Endodermal cell (in vitro differentiated cells): Measurements from ENCODE around the gene WDR90. TPM values are rescaled to one million over a fixed set of nuclear protein-coding genes. Genes with fewer than 3 reads are reported as not detected.

Experiments
- DNase-seq: peaks from one replicate; pipeline ENCODE4 v3.0.0-alpha.2; 2017
- H3K27ac ChIP-seq: 2 replicates; pipeline ENCODE4 v1.5.1; 2013; ENCODE audit warnings: mild to moderate bottlenecking, low read depth, low read length, moderate library complexity
- H3K27me3 ChIP-seq: 2 replicates; pipeline ENCODE4 v1.6.1; 2013; ENCODE audit warnings: mild to moderate bottlenecking, low read length, moderate library complexity; ENCODE audit not compliant: insufficient read depth, control insufficient read depth, poor library complexity, severe bottlenecking
- H3K36me3 ChIP-seq: 2 replicates; pipeline ENCODE4 v1.7.0; 2013; ENCODE audit warnings: mild to moderate bottlenecking, low read length, moderate library complexity; ENCODE audit not compliant: control insufficient read depth, insufficient read depth
- H3K4me1 ChIP-seq: one replicate; pipeline ENCODE4 v1.7.0; 2013; ENCODE audit warnings: low read length; ENCODE audit not compliant: control insufficient read depth, insufficient read depth
- H3K4me3 ChIP-seq: 2 replicates; pipeline ENCODE4 v1.5.1; 2013; ENCODE audit warnings: mild to moderate bottlenecking, low read length, moderate library complexity
- H3K9ac ChIP-seq: 2 replicates; pipeline ENCODE4 v1.6.1; 2013; ENCODE audit warnings: mild to moderate bottlenecking, low read length, moderate library complexity; ENCODE audit not compliant: poor library complexity, severe bottlenecking; ENCODE audit errors: extremely low read depth
- H3K9me3 ChIP-seq: 2 replicates; pipeline ENCODE4 v1.6.1; 2013; ENCODE audit warnings: mild to moderate bottlenecking, low read length, moderate library complexity; ENCODE audit not compliant: control insufficient read depth
- H3K27ac Mint-ChIP-seq: 2 replicates; pipeline ENCODE4 v1.8.0; 2020; ENCODE audit warnings: mixed read lengths
- H3K27me3 Mint-ChIP-seq: 2 replicates; pipeline ENCODE4 v1.8.0; 2021; ENCODE audit warnings: mild to moderate bottlenecking, mixed read lengths; ENCODE audit not compliant: insufficient read depth
- H3K36me3 Mint-ChIP-seq: 2 replicates; pipeline ENCODE4 v1.8.0; 2020; ENCODE audit warnings: low read depth, mixed read lengths
- H3K4me1 Mint-ChIP-seq: 2 replicates; pipeline ENCODE4 v1.8.0; 2020; ENCODE audit warnings: mixed read lengths
- H3K4me3 Mint-ChIP-seq: 2 replicates; pipeline ENCODE4 v1.8.0; 2020; ENCODE audit warnings: mild to moderate bottlenecking, moderate library complexity, mixed read lengths
- H3K9me3 Mint-ChIP-seq: 2 replicates; pipeline ENCODE4 v1.8.0; 2020; ENCODE audit warnings: mild to moderate bottlenecking, mixed read lengths
- WGBS, 2 experiments: methylation state at CpG; one replicate each; pipeline versions ENCODE4 v1.1.5 to v1.1.7; 2013; ENCODE audit warnings: missing lambda C conversion rate in 2 of 2, mixed read lengths in 1 of 2; ENCODE audit not compliant: insufficient coverage in 1 of 2, insufficient read length in 1 of 2; 5-methylcytosine and 5-hydroxymethylcytosine counted together
- total RNA-seq, 2 donors: library from RNA; stranded (reverse); fragmentation: NEBNext Ultra II Directional in 1 of 2; extraction: Animal tissue kit (Norgen Biotek cat#: 25700) in 1 of 2; gene quantifications; 2 replicates in 1 of 2; 3 replicates in 1 of 2; pipeline ENCODE4 v1.2.1, GENCODE V29; 2021
- TF ChIP-seq, protein P1 (sequence below): fragments of 200-600 bp; sonication (generic); conservative IDR thresholded peaks from 2 replicates; pipeline ENCODE4 v1.5.0; 2021; ENCODE audit warnings: antibody characterized with exemption, mild to moderate bottlenecking

WDR90 gene
- total RNA-seq, 2 donors from 2014 or later = 112 to 120 TPM

DNA sequence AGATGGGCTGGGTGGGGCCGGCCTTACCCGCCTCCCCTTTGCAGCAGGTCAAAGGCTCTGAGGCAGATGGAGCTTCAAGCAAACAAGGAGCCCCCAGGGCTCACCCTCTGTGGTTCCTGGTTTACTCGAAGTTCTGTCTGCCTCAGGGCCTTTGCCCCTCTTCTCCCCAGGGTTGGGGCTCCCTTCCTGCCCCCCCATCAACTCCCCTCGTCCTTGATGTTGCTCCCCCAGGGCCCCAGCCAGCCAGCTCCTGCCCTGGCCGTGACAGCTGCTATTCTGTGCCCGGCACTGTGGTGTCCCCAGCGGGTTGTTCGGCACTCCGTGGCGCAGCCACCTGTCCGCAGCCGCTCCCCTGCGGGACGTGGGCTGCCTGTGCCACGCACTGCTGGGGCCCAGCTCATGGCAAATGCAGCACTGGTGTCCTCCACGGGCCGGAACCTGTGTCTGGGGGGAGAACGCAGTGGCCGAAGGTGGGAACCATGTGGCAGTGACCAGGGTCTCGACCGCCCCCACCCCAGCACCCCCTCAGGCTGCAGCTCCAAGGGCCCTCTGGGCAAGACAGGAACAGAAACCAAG lies 61.4 kb downstream of the WDR90 start:
- TF ChIP-seq, protein P1, sequence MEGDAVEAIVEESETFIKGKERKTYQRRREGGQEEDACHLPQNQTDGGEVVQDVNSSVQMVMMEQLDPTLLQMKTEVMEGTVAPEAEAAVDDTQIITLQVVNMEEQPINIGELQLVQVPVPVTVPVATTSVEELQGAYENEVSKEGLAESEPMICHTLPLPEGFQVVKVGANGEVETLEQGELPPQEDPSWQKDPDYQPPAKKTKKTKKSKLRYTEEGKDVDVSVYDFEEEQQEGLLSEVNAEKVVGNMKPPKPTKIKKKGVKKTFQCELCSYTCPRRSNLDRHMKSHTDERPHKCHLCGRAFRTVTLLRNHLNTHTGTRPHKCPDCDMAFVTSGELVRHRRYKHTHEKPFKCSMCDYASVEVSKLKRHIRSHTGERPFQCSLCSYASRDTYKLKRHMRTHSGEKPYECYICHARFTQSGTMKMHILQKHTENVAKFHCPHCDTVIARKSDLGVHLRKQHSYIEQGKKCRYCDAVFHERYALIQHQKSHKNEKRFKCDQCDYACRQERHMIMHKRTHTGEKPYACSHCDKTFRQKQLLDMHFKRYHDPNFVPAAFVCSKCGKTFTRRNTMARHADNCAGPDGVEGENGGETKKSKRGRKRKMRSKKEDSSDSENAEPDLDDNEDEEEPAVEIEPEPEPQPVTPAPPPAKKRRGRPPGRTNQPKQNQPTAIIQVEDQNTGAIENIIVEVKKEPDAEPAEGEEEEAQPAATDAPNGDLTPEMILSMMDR = no peak
- H3K27ac Mint-ChIP-seq = no peak overlapping the region
- 80 to 85% methylated on average over 11 to 21 of the region's 21 CpGs for WGBS, 2 experiments

DNA sequence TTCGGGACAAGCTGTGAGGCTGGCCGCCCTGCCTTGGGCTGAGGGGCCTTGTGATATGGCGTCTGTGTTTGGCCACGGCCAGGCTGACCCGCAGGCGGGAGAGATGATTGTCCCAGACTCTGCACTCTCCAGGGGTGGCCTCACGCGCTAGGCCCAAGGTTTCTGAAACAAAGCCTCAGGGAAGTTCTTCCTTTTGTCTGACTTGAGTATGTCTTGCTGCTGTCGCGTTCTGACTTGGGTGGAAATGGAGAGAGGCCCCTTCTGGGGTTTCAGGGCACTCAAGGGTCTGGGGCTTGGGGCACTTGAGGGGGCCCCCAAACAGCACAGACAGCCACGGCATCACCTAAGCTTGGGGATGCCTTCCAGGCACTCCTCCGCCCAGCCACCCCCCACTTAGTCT lies 61.9 kb downstream of the WDR90 start:
- peaks cover 75% of the 10 kb centered on the region for H3K27me3 ChIP-seq
- DNase-seq = no peak
- Mint-ChIP-seq H3K4me3 (no peak overlapping the region), H3K9me3 (no peaks in the 10 kb centered on the region), H3K27ac (no peak overlapping the region), H3K4me1 (peaks cover 3% of the 10 kb centered on the region), H3K36me3 (no peaks in the 10 kb centered on the region), H3K27me3 (peaks cover 69% of the 10 kb centered on the region)
- 80 to 84% methylated on average over 10 to 12 of the region's 12 CpGs for WGBS, 2 experiments
- H3K9me3 ChIP-seq = no peaks in the 10 kb centered on the region
- H3K27ac ChIP-seq = peak overlapping the region; percentile 97
- no peak overlapping the region for H3K9ac ChIP-seq
- H3K4me1 ChIP-seq = no peaks in the 10 kb centered on the region
- TF ChIP-seq, protein P1 = no peak
- no peaks in the 10 kb centered on the region for H3K36me3 ChIP-seq
- H3K4me3 ChIP-seq = no peak overlapping the region

More for the DNA sequence above, 61.4 kb downstream of the WDR90 start:
- Mint-ChIP-seq H3K27me3 (peaks cover 68% of the 10 kb centered on the region), H3K36me3 (no peaks in the 10 kb centered on the region), H3K9me3 (no peaks in the 10 kb centered on the region), H3K4me3 (no peak overlapping the region), H3K4me1 (no peaks in the 10 kb centered on the region)
- Histone ChIP-seq H3K27me3 (peaks cover 72% of the 10 kb centered on the region), H3K9me3 (no peaks in the 10 kb centered on the region), H3K4me1 (no peaks in the 10 kb centered on the region), H3K4me3 (no peak overlapping the region), H3K36me3 (no peaks in the 10 kb centered on the region), H3K9ac (no peak overlapping the region), H3K27ac (peak overlapping the region; percentile 97)
- DNase-seq = no peak

- peak; percentile 94 for DNase-seq
- 8 to 19% methylated on average over 11 to 23 of the region's 25 CpGs for WGBS, 2 experiments
- H3K4me1 Mint-ChIP-seq = peaks cover 6% of the 10 kb centered on the region
- Histone ChIP-seq H3K36me3 (no peaks in the 10 kb centered on the region), H3K4me3 (no peak overlapping the region), H3K9me3 (no peaks in the 10 kb centered on the region), H3K9ac (no peak overlapping the region), H3K27ac (no peak overlapping the region), H3K4me1 (peaks cover 4% of the 10 kb centered on the region), H3K27me3 (peaks cover 73% of the 10 kb centered on the region)
- H3K27me3 Mint-ChIP-seq = peaks cover 67% of the 10 kb centered on the region
- no peak overlapping the region for H3K27ac Mint-ChIP-seq
- TF ChIP-seq, protein P1 = peak; percentile 99
- H3K9me3 Mint-ChIP-seq = no peaks in the 10 kb centered on the region
- H3K36me3 Mint-ChIP-seq = no peaks in the 10 kb centered on the region
- H3K4me3 Mint-ChIP-seq = no peak overlapping the region
Observed at GRCh38 chr16:711548-712320, 62.6 kb downstream of the WDR90 start.
